ENCODE results near the gene TLE5.
"Not testable (repeated sequence)": the region's sequence is repeated elsewhere in the genome, so short reads cannot be mapped to it uniquely, and the experiment has no call there.

TLE5 gene

GRCh38 chr19:3058821-3059314 is 3.4 kb downstream of the TLE5 start:
- no peak for DNase-seq

- DNase-seq: no peak
Measured at GRCh38 chr19:3058009-3058820, 4.1 kb downstream of the TLE5 start.

GRCh38 chr19:3057275-3057714 is 5.0 kb downstream of the TLE5 start:
- DNase-seq: peak; percentile 35

- no peak for DNase-seq
Measured at GRCh38 chr19:3056417-3057088, 5.7 kb downstream of the TLE5 start.

GRCh38 chr19:3055741-3056416 is 6.4 kb downstream of the TLE5 start:
- peak; percentile 96 for DNase-seq

- DNase-seq: no peak
Measured at GRCh38 chr19:3054972-3055740, 7.1 kb downstream of the TLE5 start.

- no peak for DNase-seq
Measured at GRCh38 chr19:3054265-3054971, 7.9 kb downstream of the TLE5 start.

- DNase-seq: no peak
Measured at GRCh38 chr19:3053780-3054179, 8.5 kb downstream of the TLE5 start.

- DNase-seq: no peak
Measured at GRCh38 chr19:3053218-3053621, 9.1 kb downstream of the TLE5 start.

GRCh38 chr19:3050016-3050415 is 12.3 kb downstream of the TLE5 start:
- not testable (repeated sequence) for DNase-seq

GRCh38 chr19:3049089-3049488 is 13.2 kb downstream of the TLE5 start:
- DNase-seq: no peak

GRCh38 chr19:3048190-3048533 is 14.1 kb downstream of the TLE5 start:
- DNase-seq: no peak

- no peak for DNase-seq
Measured at GRCh38 chr19:3047496-3048189, 14.7 kb downstream of the TLE5 start.

GRCh38 chr19:3046698-3047495 is 15.4 kb downstream of the TLE5 start:
- peak; percentile 84 for DNase-seq

- DNase-seq: peak; percentile 25
Measured at GRCh38 chr19:3045885-3046697, 16.2 kb downstream of the TLE5 start.

GRCh38 chr19:3045191-3045590 is 17.1 kb downstream of the TLE5 start:
- DNase-seq: no peak

- DNase-seq: no peak
Measured at GRCh38 chr19:3042621-3043267, 19.6 kb downstream of the TLE5 start.

GRCh38 chr19:3041761-3042620 is 20.3 kb downstream of the TLE5 start:
- no peak for DNase-seq

All from NCI-H1105 (cell line).